ENCODE results near the gene ZC3H6.

ZC3H6 gene

GRCh38 chr2:112275311-112275886 is at the start of gene ZC3H6 (continued):
- TF ChIP-seq ZSCAN23 (tag by site-specific recombination; IDR thresholded peaks at IDR 0.05) (peak; percentile 82; the same call in 1 of the 2 replicates), SALL2 (tag by site-specific recombination; IDR thresholded peaks at IDR 0.05; ENCODE audit: borderline replicate concordance) (0 out of 2 replicates have a peak, but pooled peaks have one; percentile 46), YY1 (tag by site-specific recombination; IDR thresholded peaks at IDR 0.05) (peak; percentile 99), ZNF16 (tag by site-specific recombination; IDR thresholded peaks at IDR 0.05; ENCODE audit: low read depth) (no peak), ZNF585B (tag by site-specific recombination; IDR thresholded peaks at IDR 0.05) (no peak), ZSCAN5A (tag by site-specific recombination; IDR thresholded peaks at IDR 0.05) (peak; percentile 31; the same call in 1 of the 2 replicates), ZNF571 (tag by site-specific recombination; IDR thresholded peaks at IDR 0.05) (no peak), GFI1B (tag by site-specific recombination; IDR thresholded peaks at IDR 0.05) (0 out of 2 replicates have a peak, but pooled peaks have one; percentile 35), ZBTB1 (tag by site-specific recombination; IDR thresholded peaks at IDR 0.05) (0 out of 2 replicates have a peak, but pooled peaks have one; percentile 38), ZNF610 (tag by site-specific recombination; IDR thresholded peaks at IDR 0.05; ENCODE audit: borderline replicate concordance) (peak; percentile 68; the same call in 1 of the 2 replicates), ZNF37A (tag by site-specific recombination; IDR thresholded peaks at IDR 0.05) (no peak), ELK4 (IDR thresholded peaks at IDR 0.05; ENCODE audit: borderline replicate concordance, low read depth, low read length) (no peak), PATZ1 (tag by site-specific recombination; IDR thresholded peaks at IDR 0.05) (peak; percentile 88), IKZF3 (tag by site-specific recombination; IDR thresholded peaks at IDR 0.05) (0 out of 2 replicates have a peak, but pooled peaks have one; percentile 10), MZF1 (tag by site-specific recombination; IDR thresholded peaks at IDR 0.05; ENCODE audit: borderline replicate concordance) (no peak), ZBTB49 (tag by site-specific recombination; IDR thresholded peaks at IDR 0.05; ENCODE audit: low read depth) (no peak), ZNF138 (tag by site-specific recombination; IDR thresholded peaks at IDR 0.05; ENCODE audit: borderline replicate concordance) (no peak), ZNF324 (tag by site-specific recombination; IDR thresholded peaks at IDR 0.05) (peak; percentile 94; the same call in 1 of the 2 replicates), PRDM2 (tag by site-specific recombination; IDR thresholded peaks at IDR 0.05; ENCODE audit: borderline replicate concordance) (no peak), ZBTB48 (tag by site-specific recombination; IDR thresholded peaks at IDR 0.05) (peak; percentile 39; the same call in 1 of the 2 replicates), INSM2 (tag by site-specific recombination; IDR thresholded peaks at IDR 0.05) (peak; percentile 78), ZNF24 (tag by site-specific recombination; IDR thresholded peaks at IDR 0.05) (peak; percentile 73; the same call in 1 of the 2 replicates), ZNF362 (tag by site-specific recombination; IDR thresholded peaks at IDR 0.05) (no peak)

All from HEK293 (cell line).